ENCODE measurements around the gene CYTH3. TPM values are rescaled to one million over a fixed set of nuclear protein-coding genes. Genes with fewer than 3 reads are reported as not detected.

Gene CYTH3
- total RNA-seq, 1 experiment from 2014 or later = 16.7 TPM

DNA sequence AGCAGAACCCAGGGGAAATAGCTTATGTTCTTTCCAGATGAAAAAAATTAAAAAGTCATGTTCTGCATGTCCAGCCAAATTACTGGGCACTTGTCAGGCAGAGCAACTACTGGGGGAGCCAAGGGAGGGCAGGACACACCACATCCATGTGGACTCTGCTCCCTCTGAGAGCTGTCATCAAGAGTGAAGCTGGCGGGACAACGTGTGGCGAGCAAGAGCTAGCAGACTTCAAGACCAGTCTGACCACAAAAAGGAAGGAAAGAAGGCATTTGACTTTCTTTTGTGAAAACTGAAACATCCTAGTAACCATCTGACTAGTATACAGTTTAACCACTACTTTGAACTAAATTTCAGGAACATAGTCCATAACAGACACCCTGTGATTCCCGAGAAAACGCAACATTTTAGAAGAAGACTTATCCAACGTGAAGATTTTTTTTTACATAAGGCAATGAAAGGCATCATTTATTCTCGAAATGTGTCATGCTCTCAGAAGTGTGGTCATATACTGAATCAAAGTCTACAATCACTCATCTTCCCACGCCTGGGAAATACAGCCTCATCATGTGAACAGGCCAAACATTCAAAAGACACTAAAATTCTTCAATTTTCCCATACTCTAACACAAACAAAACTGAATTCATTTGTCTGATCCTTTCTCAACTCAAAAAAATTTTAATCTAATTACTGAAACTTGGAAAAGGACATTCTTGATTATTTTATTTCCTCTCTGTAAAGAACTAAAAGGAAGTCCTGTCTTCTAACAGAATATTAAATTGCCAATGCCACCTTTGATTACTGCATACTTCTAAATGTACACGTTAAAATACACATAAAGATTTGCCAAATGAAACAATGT lies 15.5 kb downstream of the CYTH3 start:
- Histone ChIP-seq H3K4me3 (replicated peaks in 1 of 2; ENCODE audit: low read depth in 1 of 2, low read length in 2 of 2) (no peak overlapping the region), H3K9me3 (ENCODE audit: control insufficient read depth in 1 of 2, insufficient read depth in 1 of 2, low read depth in 1 of 2, low read length in 2 of 2) (no peaks in the 10 kb centered on the region), H3K9me2 (ENCODE audit: insufficient read depth) (no peaks in the 10 kb centered on the region), H3K27ac (ENCODE audit: low read depth, low read length) (no peak overlapping the region), H3K36me3 (ENCODE audit: control insufficient read depth in 1 of 2, insufficient read depth in 2 of 2, low read length in 2 of 2) (no peaks in the 10 kb centered on the region), H3K79me2 (ENCODE audit: insufficient read depth, low read length) (peaks cover 70% of the 10 kb centered on the region), H3K9ac (ENCODE audit: low read length) (no peak overlapping the region), H3K27me3 (ENCODE audit: insufficient read depth, low read length) (no peaks in the 10 kb centered on the region), H4K20me1 (ENCODE audit: insufficient read depth) (0 out of 2 replicates have a peak, but pooled peaks cover 4% of the 10 kb centered on the region), H3K4me2 (ENCODE audit: low read length) (no peak overlapping the region), H3K4me1 (ENCODE audit: control insufficient read depth in 1 of 2, insufficient read depth in 2 of 2, low read length in 2 of 2) (peaks cover 0 to 10% of the 10 kb centered on the region in 2 experiments; a peak in 2 of 4 replicates), H2AFZ (ENCODE audit: low read depth, low read length, poor library complexity, severe bottlenecking) (no peak overlapping the region)
- CTCF ChIA-PET = no interaction called here
- TF ChIP-seq POLR2AphosphoS5 (IDR thresholded peaks at IDR 0.05; ENCODE audit: low read depth, low read length) (no peak), EGR1 (IDR thresholded peaks at IDR 0.05; ENCODE audit: low read depth) (no peak), EZH2 (IDR thresholded peaks at IDR 0.05) (no peak), SIN3A (IDR thresholded peaks at IDR 0.05; ENCODE audit: low read depth) (no peak), POLR2A (IDR thresholded peaks at IDR 0.05; ENCODE audit: borderline replicate concordance, extremely low read depth, insufficient read depth, insufficient read length) (no peak), EZH2phosphoT487 (IDR thresholded peaks at IDR 0.05; ENCODE audit: borderline replicate concordance) (no peak), RAD21 (IDR thresholded peaks at IDR 0.05; ENCODE audit: low read depth) (no peak), CBX3 (IDR thresholded peaks at IDR 0.05; ENCODE audit: low read depth) (no peak), YY1 (IDR thresholded peaks at IDR 0.05; ENCODE audit: extremely low read depth, insufficient replicate concordance, low read depth, low read length) (no peak), ELF1 (IDR thresholded peaks at IDR 0.05; ENCODE audit: borderline replicate concordance, low read depth) (no peak), FOSL1 (IDR thresholded peaks at IDR 0.05; ENCODE audit: low read depth) (no peak), SRF (IDR thresholded peaks at IDR 0.05; ENCODE audit: low read depth) (no peak), JUND (IDR thresholded peaks at IDR 0.05) (no peak), ZNF274 (IDR thresholded peaks at IDR 0.05; ENCODE audit: low read depth, low read length) (no peak)
- TF ChIP-seq, protein P1, sequence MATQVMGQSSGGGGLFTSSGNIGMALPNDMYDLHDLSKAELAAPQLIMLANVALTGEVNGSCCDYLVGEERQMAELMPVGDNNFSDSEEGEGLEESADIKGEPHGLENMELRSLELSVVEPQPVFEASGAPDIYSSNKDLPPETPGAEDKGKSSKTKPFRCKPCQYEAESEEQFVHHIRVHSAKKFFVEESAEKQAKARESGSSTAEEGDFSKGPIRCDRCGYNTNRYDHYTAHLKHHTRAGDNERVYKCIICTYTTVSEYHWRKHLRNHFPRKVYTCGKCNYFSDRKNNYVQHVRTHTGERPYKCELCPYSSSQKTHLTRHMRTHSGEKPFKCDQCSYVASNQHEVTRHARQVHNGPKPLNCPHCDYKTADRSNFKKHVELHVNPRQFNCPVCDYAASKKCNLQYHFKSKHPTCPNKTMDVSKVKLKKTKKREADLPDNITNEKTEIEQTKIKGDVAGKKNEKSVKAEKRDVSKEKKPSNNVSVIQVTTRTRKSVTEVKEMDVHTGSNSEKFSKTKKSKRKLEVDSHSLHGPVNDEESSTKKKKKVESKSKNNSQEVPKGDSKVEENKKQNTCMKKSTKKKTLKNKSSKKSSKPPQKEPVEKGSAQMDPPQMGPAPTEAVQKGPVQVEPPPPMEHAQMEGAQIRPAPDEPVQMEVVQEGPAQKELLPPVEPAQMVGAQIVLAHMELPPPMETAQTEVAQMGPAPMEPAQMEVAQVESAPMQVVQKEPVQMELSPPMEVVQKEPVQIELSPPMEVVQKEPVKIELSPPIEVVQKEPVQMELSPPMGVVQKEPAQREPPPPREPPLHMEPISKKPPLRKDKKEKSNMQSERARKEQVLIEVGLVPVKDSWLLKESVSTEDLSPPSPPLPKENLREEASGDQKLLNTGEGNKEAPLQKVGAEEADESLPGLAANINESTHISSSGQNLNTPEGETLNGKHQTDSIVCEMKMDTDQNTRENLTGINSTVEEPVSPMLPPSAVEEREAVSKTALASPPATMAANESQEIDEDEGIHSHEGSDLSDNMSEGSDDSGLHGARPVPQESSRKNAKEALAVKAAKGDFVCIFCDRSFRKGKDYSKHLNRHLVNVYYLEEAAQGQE (IDR thresholded peaks at IDR 0.05; ENCODE audit: low read depth) = no peak
- TF ChIP-seq, protein P2, sequence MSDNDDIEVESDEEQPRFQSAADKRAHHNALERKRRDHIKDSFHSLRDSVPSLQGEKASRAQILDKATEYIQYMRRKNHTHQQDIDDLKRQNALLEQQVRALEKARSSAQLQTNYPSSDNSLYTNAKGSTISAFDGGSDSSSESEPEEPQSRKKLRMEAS (IDR thresholded peaks at IDR 0.05) = no peak
- TF ChIP-seq, protein P3, sequence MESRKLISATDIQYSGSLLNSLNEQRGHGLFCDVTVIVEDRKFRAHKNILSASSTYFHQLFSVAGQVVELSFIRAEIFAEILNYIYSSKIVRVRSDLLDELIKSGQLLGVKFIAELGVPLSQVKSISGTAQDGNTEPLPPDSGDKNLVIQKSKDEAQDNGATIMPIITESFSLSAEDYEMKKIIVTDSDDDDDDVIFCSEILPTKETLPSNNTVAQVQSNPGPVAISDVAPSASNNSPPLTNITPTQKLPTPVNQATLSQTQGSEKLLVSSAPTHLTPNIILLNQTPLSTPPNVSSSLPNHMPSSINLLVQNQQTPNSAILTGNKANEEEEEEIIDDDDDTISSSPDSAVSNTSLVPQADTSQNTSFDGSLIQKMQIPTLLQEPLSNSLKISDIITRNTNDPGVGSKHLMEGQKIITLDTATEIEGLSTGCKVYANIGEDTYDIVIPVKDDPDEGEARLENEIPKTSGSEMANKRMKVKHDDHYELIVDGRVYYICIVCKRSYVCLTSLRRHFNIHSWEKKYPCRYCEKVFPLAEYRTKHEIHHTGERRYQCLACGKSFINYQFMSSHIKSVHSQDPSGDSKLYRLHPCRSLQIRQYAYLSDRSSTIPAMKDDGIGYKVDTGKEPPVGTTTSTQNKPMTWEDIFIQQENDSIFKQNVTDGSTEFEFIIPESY (IDR thresholded peaks at IDR 0.05; ENCODE audit: extremely low read depth, insufficient replicate concordance, low read length) = no peak
- TF ChIP-seq, protein P4, sequence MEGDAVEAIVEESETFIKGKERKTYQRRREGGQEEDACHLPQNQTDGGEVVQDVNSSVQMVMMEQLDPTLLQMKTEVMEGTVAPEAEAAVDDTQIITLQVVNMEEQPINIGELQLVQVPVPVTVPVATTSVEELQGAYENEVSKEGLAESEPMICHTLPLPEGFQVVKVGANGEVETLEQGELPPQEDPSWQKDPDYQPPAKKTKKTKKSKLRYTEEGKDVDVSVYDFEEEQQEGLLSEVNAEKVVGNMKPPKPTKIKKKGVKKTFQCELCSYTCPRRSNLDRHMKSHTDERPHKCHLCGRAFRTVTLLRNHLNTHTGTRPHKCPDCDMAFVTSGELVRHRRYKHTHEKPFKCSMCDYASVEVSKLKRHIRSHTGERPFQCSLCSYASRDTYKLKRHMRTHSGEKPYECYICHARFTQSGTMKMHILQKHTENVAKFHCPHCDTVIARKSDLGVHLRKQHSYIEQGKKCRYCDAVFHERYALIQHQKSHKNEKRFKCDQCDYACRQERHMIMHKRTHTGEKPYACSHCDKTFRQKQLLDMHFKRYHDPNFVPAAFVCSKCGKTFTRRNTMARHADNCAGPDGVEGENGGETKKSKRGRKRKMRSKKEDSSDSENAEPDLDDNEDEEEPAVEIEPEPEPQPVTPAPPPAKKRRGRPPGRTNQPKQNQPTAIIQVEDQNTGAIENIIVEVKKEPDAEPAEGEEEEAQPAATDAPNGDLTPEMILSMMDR (IDR thresholded peaks at IDR 0.05 in 2 of 3, conservative IDR thresholded peaks at IDR 0.05 in 1 of 3; ENCODE audit: borderline replicate concordance in 1 of 3, insufficient read depth in 1 of 3, low read depth in 2 of 3, low read length in 2 of 3) = no peak
- TF ChIP-seq, protein P5, sequence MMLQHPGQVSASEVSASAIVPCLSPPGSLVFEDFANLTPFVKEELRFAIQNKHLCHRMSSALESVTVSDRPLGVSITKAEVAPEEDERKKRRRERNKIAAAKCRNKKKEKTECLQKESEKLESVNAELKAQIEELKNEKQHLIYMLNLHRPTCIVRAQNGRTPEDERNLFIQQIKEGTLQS (IDR thresholded peaks at IDR 0.05) = no peak
- ATAC-seq (no peak), DNase-seq (ENCODE audit: low read depth, low spot score) (no peak)
- POLR2A ChIA-PET = no interaction called here
- RAD21 ChIA-PET (ENCODE audit: low non-redundant PET in 1 of 2, low total read pairs in 2 of 2, uncharacterized antibody in 2 of 2, unreplicated experiment in 2 of 2) = no interaction called here
- intact Hi-C loops (cut with micrococcal nuclease) = no loop called here
- no TSS peak for BruUV-seq (replicated peaks)
